Epithelial cell of esophagus (primary cell): ENCODE data around the gene TLE4.

Source experiments
- DNase-seq: peaks from one replicate; pipeline ENCODE4 v3.0.0; 2010; ENCODE audit warnings: low read depth
- H3K4me3 ChIP-seq: 2 replicates; pipeline ENCODE4 v1.5.1; 2011; ENCODE audit warnings: mild to moderate bottlenecking, low read length, control low read depth
- CTCF ChIP-seq: IDR thresholded peaks from 2 replicates; pipeline ENCODE4 v1.5.1; 2011; ENCODE audit warnings: low read depth, mild to moderate bottlenecking, low read length, control low read depth, inconsistent platforms; ENCODE audit not compliant: insufficient read depth; ENCODE audit errors: missing control alignments

Gene TLE4

GRCh38 chr9:79663300-79663699 lies 91.5 kb downstream of the TLE4 start:
- TF ChIP-seq CTCF = no peak
- no peak overlapping the region for H3K4me3 ChIP-seq
- no peak for DNase-seq

GRCh38 chr9:79663878-79664277 lies 92.1 kb downstream of the TLE4 start:
- no peak for TF ChIP-seq CTCF
- H3K4me3 ChIP-seq = no peak overlapping the region
- DNase-seq = no peak

- no peak for DNase-seq
- H3K4me3 ChIP-seq = no peak overlapping the region
- no peak for TF ChIP-seq CTCF
Observed at GRCh38 chr9:79664375-79664831, 92.6 kb downstream of the TLE4 start.

- TF ChIP-seq CTCF = no peak
- no peak for DNase-seq
Observed at GRCh38 chr9:79665369-79665768, 93.6 kb downstream of the TLE4 start.

GRCh38 chr9:79665931-79666330 lies 94.2 kb downstream of the TLE4 start:
- no peak for TF ChIP-seq CTCF
- no peak for DNase-seq
- no peak overlapping the region for H3K4me3 ChIP-seq

More at GRCh38 chr9:79665369-79665768, 93.6 kb downstream of the TLE4 start:
- H3K4me3 ChIP-seq = no peak overlapping the region

GRCh38 chr9:79667120-79667519 lies 95.4 kb downstream of the TLE4 start:
- TF ChIP-seq CTCF = no peak
- no peak for DNase-seq
- H3K4me3 ChIP-seq = no peak overlapping the region

GRCh38 chr9:79667817-79668436 lies 96.2 kb downstream of the TLE4 start:
- no peak overlapping the region for H3K4me3 ChIP-seq
- DNase-seq = no peak
- no peak for TF ChIP-seq CTCF
